GM21576 (cell line): Measurements from ENCODE around the gene PLCL2.

Experiments used
- ATAC-seq: cut with Tn5 transposase; IDR thresholded peaks from one replicate; pipeline ENCODE4 v1.9.1; 2021; ENCODE audit warnings: mild to moderate bottlenecking, moderate library complexity; ENCODE audit not compliant: unreplicated experiment

The PLCL2 gene

GRCh38 chr3:16890597-16891333, 6.0 kb downstream of the PLCL2 start:
- no peak for ATAC-seq

- ATAC-seq, result no peak
These were observed 9.0 kb downstream of the PLCL2 start for GRCh38 chr3:16893618-16894200.

GRCh38 chr3:16896094-16896627, 11.4 kb downstream of the PLCL2 start:
- ATAC-seq, result no peak

- no peak for ATAC-seq
These were observed 12.1 kb downstream of the PLCL2 start for GRCh38 chr3:16896820-16897219.

GRCh38 chr3:16897254-16897926, 12.6 kb downstream of the PLCL2 start:
- ATAC-seq, result peak; percentile 72

- ATAC-seq, result no peak
These were observed 14.0 kb downstream of the PLCL2 start for GRCh38 chr3:16898595-16899395.

GRCh38 chr3:16899919-16900318, 15.2 kb downstream of the PLCL2 start:
- no peak for ATAC-seq

GRCh38 chr3:16900779-16901440, 16.2 kb downstream of the PLCL2 start:
- ATAC-seq, result no peak

- no peak for ATAC-seq
These were observed 20.0 kb downstream of the PLCL2 start for GRCh38 chr3:16904423-16905417.

GRCh38 chr3:16905704-16906103, 20.9 kb downstream of the PLCL2 start:
- ATAC-seq, result no peak

GRCh38 chr3:16906682-16907081, 21.9 kb downstream of the PLCL2 start:
- no peak for ATAC-seq

GRCh38 chr3:16907243-16907642, 22.5 kb downstream of the PLCL2 start:
- ATAC-seq, result peak; percentile 45

GRCh38 chr3:16908016-16908807, 23.5 kb downstream of the PLCL2 start:
- no peak for ATAC-seq

GRCh38 chr3:16908896-16909295, 24.1 kb downstream of the PLCL2 start:
- ATAC-seq, result no peak

- no peak for ATAC-seq
These were observed 25.0 kb downstream of the PLCL2 start for GRCh38 chr3:16909802-16910201.

- ATAC-seq, result no peak
These were observed 25.5 kb downstream of the PLCL2 start for GRCh38 chr3:16910207-16910606.

- no peak for ATAC-seq
These were observed 27.2 kb downstream of the PLCL2 start for GRCh38 chr3:16911916-16912315.
